Natural killer cell (primary cell): Measurements from ENCODE around the gene ZDHHC3. TPM values are rescaled to one million over a fixed set of nuclear protein-coding genes. Genes with fewer than 3 reads are reported as not detected.

ENCODE experiments used
- ATAC-seq, 3 donors: fragments of 150-1000 bp in 2 of 3; fragments of 200-7000 bp in 1 of 3; cut with Tn5 transposase; 1 replicate in 1 of 3; 2 replicates in 2 of 3; pipeline ENCODE4 v1.10.0; 2021; ENCODE audit warnings: mild to moderate bottlenecking in 2 of 3, moderate library complexity in 2 of 3
- DNase-seq, 2 donors: peaks; one replicate each; pipeline versions ENCODE4 v3.0.0 to v3.0.0-alpha.2; 2013 to 2021; ENCODE audit warnings: mixed read lengths in 1 of 2
- H3K27ac ChIP-seq: one replicate; pipeline ENCODE4 v1.5.1; 2013; ENCODE audit warnings: mild to moderate bottlenecking, low read length
- H3K27me3 ChIP-seq: one replicate; pipeline ENCODE4 v1.6.1; 2013; ENCODE audit warnings: low read length; ENCODE audit not compliant: control insufficient read depth, insufficient read depth
- H3K36me3 ChIP-seq: one replicate; pipeline ENCODE4 v1.6.1; 2013; ENCODE audit warnings: low read length; ENCODE audit not compliant: control insufficient read depth, insufficient read depth
- H3K4me1 ChIP-seq: one replicate; pipeline ENCODE4 v1.6.1; 2013; ENCODE audit warnings: low read length; ENCODE audit not compliant: control insufficient read depth, insufficient read depth
- H3K4me3 ChIP-seq: one replicate; pipeline ENCODE4 v1.5.1; 2013; ENCODE audit warnings: low read length
- H3K9me3 ChIP-seq: one replicate; pipeline ENCODE4 v1.6.1; 2013; ENCODE audit warnings: low read length; ENCODE audit not compliant: control insufficient read depth, insufficient read depth
- H3K27ac Mint-ChIP-seq, 2 donors: one replicate each; pipeline ENCODE4 v1.8.0; 2022; ENCODE audit warnings: mild to moderate bottlenecking in 2 of 2, mixed read lengths in 2 of 2, moderate library complexity in 1 of 2
- H3K27me3 Mint-ChIP-seq, 2 donors: one replicate each; pipeline ENCODE4 v1.8.0; 2022; ENCODE audit warnings: low read depth in 2 of 2, mixed read lengths in 2 of 2
- H3K36me3 Mint-ChIP-seq: one replicate; pipeline ENCODE4 v1.8.0; 2022; ENCODE audit warnings: mixed read lengths
- H3K4me1 Mint-ChIP-seq, 2 donors: one replicate each; pipeline ENCODE4 v1.8.0; 2022; ENCODE audit warnings: mixed read lengths in 2 of 2
- H3K4me3 Mint-ChIP-seq: one replicate; pipeline ENCODE4 v1.8.0; 2022; ENCODE audit warnings: mild to moderate bottlenecking, moderate library complexity, mixed read lengths
- H3K9me3 Mint-ChIP-seq, 2 donors: one replicate each; pipeline ENCODE4 v1.8.0; 2022; ENCODE audit warnings: mixed read lengths in 2 of 2
- WGBS: methylation state at CpG from one replicate; pipeline ENCODE4 v1.1.7; 2013; ENCODE audit warnings: missing lambda C conversion rate; ENCODE audit not compliant: insufficient coverage; 5-methylcytosine and 5-hydroxymethylcytosine counted together
- intact Hi-C: fragments of 100-400 bp; cut with micrococcal nuclease; formaldehyde crosslinking; loops from one replicate; pipeline ENCODE4 v1.14.2; 2022
- total RNA-seq, 4 donors: library from RNA; stranded (reverse); fragments of 120-200 nt in 1 of 4; gene quantifications; one replicate each; pipeline versions ENCODE4 v1.2.3 to v1.2.4, GENCODE V29; 2013 to 2022
- TF ChIP-seq, protein P1 (sequence below): fragments of 200-600 bp; IDR thresholded peaks from one replicate; pipeline ENCODE4 v1.8.0; 2022; ENCODE audit warnings: antibody characterized with exemption

ZDHHC3 gene
- total RNA-seq, 3 donors from 2014 or later (not counting 1 experiment from before 2014, with no cell fraction given), result 62.3 to 100.0 (median 78.6) TPM

DNA sequence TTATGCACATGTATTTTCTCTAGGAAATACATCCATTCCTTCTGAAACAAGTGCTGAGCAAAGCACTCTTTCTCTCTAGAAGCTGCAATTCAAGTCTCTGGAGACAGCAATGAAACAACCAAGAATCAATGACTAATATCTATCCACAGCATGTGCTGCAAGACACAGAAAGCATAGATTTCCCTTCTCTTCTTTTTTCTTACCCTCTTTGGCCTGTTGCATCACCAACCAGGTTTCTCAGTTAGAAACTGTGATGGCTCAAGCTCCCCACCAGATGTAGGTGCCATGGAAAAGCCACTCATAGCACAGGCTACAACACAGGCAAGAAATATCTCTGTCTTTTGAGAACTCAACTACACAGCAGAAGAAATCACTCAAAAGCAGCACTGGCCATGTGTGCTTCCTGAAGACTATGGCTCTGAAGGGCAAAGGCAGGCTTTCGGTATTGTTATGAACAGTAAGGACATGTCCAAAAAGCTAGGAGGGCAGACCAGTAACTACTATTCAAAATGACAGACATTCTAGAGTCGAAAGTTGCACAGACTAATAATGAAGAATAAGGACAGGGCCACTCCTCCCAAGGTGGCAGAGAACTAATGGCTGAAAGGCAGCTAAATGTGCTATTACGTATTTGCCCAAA lies 15.5 kb downstream of the ZDHHC3 start:
- Histone ChIP-seq H3K27ac (no peak overlapping the region), H3K4me1 (peaks cover 7% of the 10 kb centered on the region), H3K36me3 (peaks cover 22% of the 10 kb centered on the region), H3K4me3 (no peak overlapping the region), H3K9me3 (no peaks in the 10 kb centered on the region), H3K27me3 (no peaks in the 10 kb centered on the region)
- TF ChIP-seq, protein P1, sequence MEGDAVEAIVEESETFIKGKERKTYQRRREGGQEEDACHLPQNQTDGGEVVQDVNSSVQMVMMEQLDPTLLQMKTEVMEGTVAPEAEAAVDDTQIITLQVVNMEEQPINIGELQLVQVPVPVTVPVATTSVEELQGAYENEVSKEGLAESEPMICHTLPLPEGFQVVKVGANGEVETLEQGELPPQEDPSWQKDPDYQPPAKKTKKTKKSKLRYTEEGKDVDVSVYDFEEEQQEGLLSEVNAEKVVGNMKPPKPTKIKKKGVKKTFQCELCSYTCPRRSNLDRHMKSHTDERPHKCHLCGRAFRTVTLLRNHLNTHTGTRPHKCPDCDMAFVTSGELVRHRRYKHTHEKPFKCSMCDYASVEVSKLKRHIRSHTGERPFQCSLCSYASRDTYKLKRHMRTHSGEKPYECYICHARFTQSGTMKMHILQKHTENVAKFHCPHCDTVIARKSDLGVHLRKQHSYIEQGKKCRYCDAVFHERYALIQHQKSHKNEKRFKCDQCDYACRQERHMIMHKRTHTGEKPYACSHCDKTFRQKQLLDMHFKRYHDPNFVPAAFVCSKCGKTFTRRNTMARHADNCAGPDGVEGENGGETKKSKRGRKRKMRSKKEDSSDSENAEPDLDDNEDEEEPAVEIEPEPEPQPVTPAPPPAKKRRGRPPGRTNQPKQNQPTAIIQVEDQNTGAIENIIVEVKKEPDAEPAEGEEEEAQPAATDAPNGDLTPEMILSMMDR, result no peak
- Mint-ChIP-seq H3K36me3 (no peaks in the 10 kb centered on the region), H3K4me1 (peaks cover 60 to 73% of the 10 kb centered on the region in 2 donors), H3K4me3 (no peak overlapping the region), H3K27me3 (no peaks in the 10 kb centered on the region), H3K27ac (no peak overlapping the region), H3K9me3 (no peaks in the 10 kb centered on the region)
- intact Hi-C loops, result no loop called here
- DNase-seq (no peak), ATAC-seq (no peak)
- WGBS, result 96% methylated on average over 3 of the region's 3 CpGs

DNA sequence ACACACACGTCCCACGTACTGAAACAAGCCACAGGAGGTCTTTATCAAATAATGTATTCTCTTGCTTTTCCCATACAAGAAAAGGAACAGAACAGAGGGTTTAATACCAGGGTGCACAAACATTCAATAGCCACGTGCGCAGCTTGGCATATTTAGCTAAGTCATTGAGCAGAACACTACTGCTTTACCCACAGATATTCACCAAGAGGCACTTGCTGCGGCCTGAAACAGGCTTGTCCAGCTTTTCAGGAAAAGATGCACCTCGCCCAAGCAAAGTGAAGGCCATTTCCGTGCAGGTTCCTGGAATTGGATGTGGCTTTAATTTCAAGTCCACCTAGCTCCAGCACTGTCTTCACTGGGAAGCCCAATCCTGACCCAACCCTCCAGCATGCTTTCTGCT lies 17.6 kb downstream of the ZDHHC3 start:
- TF ChIP-seq, protein P1, result no peak
- peaks cover 7% of the 10 kb centered on the region for H3K4me1 ChIP-seq
- H3K27ac Mint-ChIP-seq, result no peak overlapping the region
- H3K4me3 Mint-ChIP-seq, result no peak overlapping the region
- H3K9me3 ChIP-seq, result no peaks in the 10 kb centered on the region
- no peaks in the 10 kb centered on the region for H3K9me3 Mint-ChIP-seq
- H3K36me3 Mint-ChIP-seq, result no peaks in the 10 kb centered on the region
- DNase-seq (no peak), ATAC-seq (no peak)
- no peak overlapping the region for H3K4me3 ChIP-seq
- no peaks in the 10 kb centered on the region for H3K27me3 ChIP-seq
- H3K27ac ChIP-seq, result no peak overlapping the region
- H3K27me3 Mint-ChIP-seq, result no peaks in the 10 kb centered on the region
- H3K4me1 Mint-ChIP-seq, result peaks cover 48 to 60% of the 10 kb centered on the region in 2 donors
- H3K36me3 ChIP-seq, result peaks cover 28% of the 10 kb centered on the region
- intact Hi-C loops, result no loop called here
- WGBS, result 92% methylated on average over 7 of the region's 7 CpGs

DNA sequence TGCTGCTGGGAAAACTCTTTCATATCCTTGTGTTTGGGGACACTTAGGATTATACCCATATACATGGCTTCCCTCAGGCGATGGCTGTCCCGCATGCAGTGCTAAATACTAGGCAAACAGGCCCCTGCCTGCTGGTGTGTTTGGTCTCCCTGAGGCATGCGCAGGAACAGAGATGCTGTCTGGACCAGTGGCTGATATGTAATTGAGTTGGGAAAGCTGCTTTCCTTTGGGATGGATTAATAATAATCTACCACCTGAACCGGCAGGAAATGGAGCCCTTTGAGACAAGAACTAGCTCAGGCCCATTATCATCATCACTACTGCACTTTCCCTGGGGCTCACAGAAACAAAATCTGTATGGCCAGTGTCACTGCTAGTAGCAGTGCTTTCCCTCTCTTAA lies 18.0 kb downstream of the ZDHHC3 start:
- peaks cover 7% of the 10 kb centered on the region for H3K4me1 ChIP-seq
- no peaks in the 10 kb centered on the region for H3K36me3 Mint-ChIP-seq
- no peak overlapping the region for H3K27ac Mint-ChIP-seq

More for the DNA sequence above, 18.0 kb downstream of the ZDHHC3 start:
- TF ChIP-seq, protein P1, result no peak
- Mint-ChIP-seq H3K4me1 (peaks cover 44 to 56% of the 10 kb centered on the region in 2 donors), H3K9me3 (no peaks in the 10 kb centered on the region), H3K4me3 (no peak overlapping the region), H3K27me3 (no peaks in the 10 kb centered on the region)
- WGBS, result 98% methylated on average over 4 of the region's 4 CpGs
- Histone ChIP-seq H3K9me3 (no peaks in the 10 kb centered on the region), H3K4me3 (no peak overlapping the region), H3K36me3 (peaks cover 30% of the 10 kb centered on the region), H3K27me3 (no peaks in the 10 kb centered on the region), H3K27ac (no peak overlapping the region)
- ATAC-seq (no peak), DNase-seq (no peak)
- intact Hi-C loops, result no loop called here
